Activated CD4-positive, alpha-beta T cell treated with anti-CD3 and anti-CD28 coated beads for 36 hours (primary cell): Measurements from ENCODE around the gene USP22. TPM values are rescaled to one million over a fixed set of nuclear protein-coding genes. Genes with fewer than 3 reads are reported as not detected.
"Not testable (repeated sequence)": the region's sequence is repeated elsewhere in the genome, so short reads cannot be mapped to it uniquely, and the experiment has no call there.

ENCODE experiments used
- ATAC-seq: fragments of 200-7000 bp; cut with Tn5 transposase; one replicate; pipeline ENCODE4 v1.10.0; 2021; ENCODE audit warnings: mild to moderate bottlenecking, moderate library complexity
- CTCF ChIA-PET: fragments of 350-600 bp; sonication (Branson Sonifier 250); formaldehyde crosslinking; loops from one replicate; lab custom pipeline; 2021; ENCODE audit warnings: antibody characterized with exemption; lab: Charles Lee
- POLR2A ChIA-PET: fragments of 350-600 bp; sonication (Branson Sonifier 250); formaldehyde crosslinking; loops from one replicate; lab custom pipeline; 2021; ENCODE audit warnings: antibody characterized with exemption, inconsistent platforms; lab: Charles Lee
- DNase-seq: peaks from one replicate; pipeline ENCODE4 v3.0.0-alpha.2; 2020
- H3K27ac Mint-ChIP-seq: one replicate; pipeline ENCODE4 v1.8.0; 2021; ENCODE audit warnings: mixed read lengths
- H3K27me3 Mint-ChIP-seq: one replicate; pipeline ENCODE4 v1.8.0; 2021; ENCODE audit warnings: mixed read lengths
- H3K36me3 Mint-ChIP-seq: one replicate; pipeline ENCODE4 v1.8.0; 2021; ENCODE audit warnings: low read depth, mixed read lengths
- H3K4me1 Mint-ChIP-seq: one replicate; pipeline ENCODE4 v1.8.0; 2021; ENCODE audit warnings: mixed read lengths
- H3K4me3 Mint-ChIP-seq: one replicate; pipeline ENCODE4 v1.8.0; 2021; ENCODE audit warnings: mild to moderate bottlenecking, moderate library complexity, mixed read lengths
- H3K9me3 Mint-ChIP-seq: one replicate; pipeline ENCODE4 v1.8.0; 2021; ENCODE audit warnings: low read depth, mixed read lengths
- intact Hi-C, 2 experiments: fragments of 100-400 bp; cut with DNase I in 1 of 2; cut with micrococcal nuclease in 1 of 2; formaldehyde crosslinking; loops; one replicate each; pipeline versions ENCODE4 v1.14.2 to v1.15.1; 2022 to 2024; cut with DNase I, micrococcal nuclease
- total RNA-seq, 2 experiments: library from RNA; stranded (reverse); gene quantifications; one replicate each; pipeline ENCODE4 v1.2.3, GENCODE V29; 2021

USP22 gene
- 100 to 1,000 TPM; 148 to 173 TPM for total RNA-seq

DNA sequence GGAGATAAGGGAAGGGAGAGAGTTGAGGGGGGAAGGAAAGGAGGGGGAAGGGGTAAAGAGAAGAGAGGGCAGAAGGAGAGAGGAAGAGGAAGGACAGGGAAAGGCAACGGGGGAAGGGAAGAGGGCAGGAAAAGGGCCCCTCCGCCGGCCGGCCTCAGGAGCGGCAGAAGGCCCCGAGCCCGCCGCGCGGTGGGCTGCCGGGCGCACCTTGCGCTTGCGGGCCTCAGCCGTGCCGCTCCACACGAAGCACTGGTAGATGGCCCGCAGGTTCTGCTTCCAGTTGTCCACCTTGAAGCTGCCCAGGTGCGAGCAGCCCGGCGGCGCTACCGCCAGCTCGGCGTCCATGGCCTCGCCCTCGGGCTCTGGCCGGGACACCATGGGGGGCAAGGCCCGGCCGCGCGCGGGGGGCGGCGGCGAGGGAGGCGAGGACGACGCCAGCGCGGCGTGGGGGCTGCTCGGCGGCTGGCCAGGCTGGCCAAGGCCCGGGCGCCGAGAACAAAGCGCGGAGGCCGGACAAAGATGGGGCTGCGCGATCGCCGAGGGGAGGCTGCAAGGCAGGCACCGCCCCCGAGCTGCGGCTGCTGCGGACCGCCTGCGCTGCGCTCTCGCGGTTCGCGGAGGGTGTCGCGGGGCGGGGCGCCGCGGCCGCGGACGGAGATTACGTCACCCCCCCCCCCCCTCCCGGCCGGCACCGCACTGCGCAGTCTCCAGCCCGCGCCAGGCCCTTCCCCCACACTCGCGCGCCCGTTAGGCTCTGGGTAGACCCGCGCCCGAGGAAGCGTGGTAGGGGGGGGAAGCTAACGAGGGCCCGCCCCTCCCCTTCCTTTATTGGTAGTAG lies at the start of gene USP22:
USP22 (minus strand) TSS at position 554 of the 838 bp plus-strand sequence; CDS start at position 378, 176 bp downstream.
- CTCF ChIA-PET: interaction anchor here (0.6 to 2.4 kb wide), 13 partner anchors 8 to 233 kb away, joined by 3 to 26 read pairs (median 6); no protein-coding TSS in a partner anchor
- Mint-ChIP-seq H3K27me3 (no peaks in the 10 kb centered on the region), H3K27ac (peak within 1 kb of the TSS; percentile 97), H3K36me3 (peaks cover 17% of the 10 kb centered on the region), H3K4me3 (peak within 1 kb of the TSS; percentile 99), H3K9me3 (no peaks in the 10 kb centered on the region), H3K4me1 (peaks cover 26% of the 10 kb centered on the region)
- peak; percentile 98 for DNase-seq
- peak; percentile 52 for ATAC-seq
- intact Hi-C loops: loop anchor here (1.0 to 5.0 kb wide), 12 partner anchors 8 to 1066 kb away; partner anchors contain the start of genes TMEM11 (in 2 of the 2), AKAP10 (in 1 of the 2) and DHRS7B (in 1 of the 2)
- POLR2A ChIA-PET: interaction anchor here (0.6 to 2.1 kb wide), 11 partner anchors 8 to 244 kb away, joined by 3 to 16 read pairs (median 3); no protein-coding TSS in a partner anchor

DNA sequence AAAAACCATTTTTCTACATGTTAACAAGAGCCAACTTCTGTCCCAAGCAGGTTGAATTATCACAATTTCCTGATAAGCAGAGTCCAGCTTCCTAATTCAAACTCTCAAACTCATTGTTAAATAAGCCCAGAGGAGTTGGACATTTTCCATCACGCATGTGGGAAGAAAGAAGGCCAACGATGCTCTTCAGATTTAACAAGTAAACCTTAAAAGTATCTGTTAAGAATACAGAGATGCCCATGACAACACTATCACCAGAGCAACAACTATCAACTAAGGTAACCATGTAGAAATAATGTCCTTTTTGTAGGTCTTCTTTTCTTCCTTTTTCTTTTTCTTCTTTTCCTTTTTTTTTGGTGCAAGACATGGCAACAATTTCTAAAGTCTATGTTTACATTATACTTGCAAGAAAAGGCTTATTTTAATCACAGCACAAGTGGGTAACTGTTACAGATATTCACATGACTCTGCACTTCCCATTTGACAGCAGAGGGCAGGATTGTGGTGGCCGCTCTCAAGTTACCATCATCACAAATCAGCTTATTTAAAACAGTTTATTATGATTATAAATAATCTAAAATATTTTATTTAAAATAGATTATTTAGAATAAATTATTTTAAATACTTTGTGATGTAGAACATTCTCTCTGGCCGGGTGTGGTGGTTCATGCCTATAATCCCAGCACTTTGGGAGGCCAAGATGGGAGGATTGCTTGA lies 48.2 kb upstream of the USP22 start:
- CTCF ChIA-PET: interaction anchor here (1.0 kb wide), 1 partner anchor 29 kb away, joined by 4 read pairs; no protein-coding TSS in a partner anchor
- POLR2A ChIA-PET: no interaction called here
- H3K4me1 Mint-ChIP-seq: no peaks in the 10 kb centered on the region

DNA sequence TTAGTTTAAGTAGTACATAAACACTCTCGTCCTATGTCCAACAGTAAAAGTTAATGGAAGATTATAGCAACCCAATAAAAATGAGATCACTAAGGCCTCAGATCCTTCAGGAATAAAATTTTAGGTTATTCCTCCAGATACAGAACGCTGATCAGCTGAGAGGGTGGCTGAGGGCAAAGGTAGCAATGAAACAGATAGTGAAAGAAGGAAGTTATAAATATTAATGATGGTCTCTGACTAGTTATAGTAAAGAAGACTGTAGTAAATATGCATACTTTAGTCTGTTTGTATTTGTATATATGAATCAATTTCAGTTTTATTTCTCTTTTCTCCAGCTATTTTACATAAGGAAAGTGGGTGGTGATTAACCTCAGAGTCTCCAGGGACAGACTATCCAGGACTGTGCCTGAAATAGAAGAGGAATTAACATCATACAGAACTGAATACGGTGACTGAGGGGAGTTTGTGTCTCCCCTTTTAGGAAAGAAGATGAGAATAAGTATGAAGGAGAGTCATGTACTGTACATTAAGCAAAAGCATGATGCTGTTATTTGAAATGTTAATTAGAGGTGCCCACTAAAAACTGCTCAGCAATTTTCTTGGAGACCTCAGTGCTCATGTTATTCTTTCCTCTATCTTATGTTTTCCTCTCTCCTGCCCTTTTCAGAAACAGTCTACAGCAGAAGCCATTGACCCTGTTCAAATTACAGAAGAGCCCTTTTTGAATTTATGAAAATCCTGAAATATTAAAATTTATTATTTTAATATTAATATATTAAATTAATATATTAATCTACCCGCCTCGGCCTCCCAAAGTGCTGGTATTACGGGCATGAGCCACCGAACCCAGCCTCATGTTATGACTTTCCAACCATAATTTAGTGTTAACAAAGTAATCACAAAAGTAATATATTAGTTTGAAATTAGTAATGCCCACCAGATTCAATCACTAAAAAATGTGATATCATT lies 47.4 kb upstream of the USP22 start:
- Mint-ChIP-seq H3K36me3 (no peaks in the 10 kb centered on the region), H3K4me1 (no peaks in the 10 kb centered on the region), H3K27me3 (peaks cover 2% of the 10 kb centered on the region), H3K9me3 (no peaks in the 10 kb centered on the region), H3K4me3 (no peak overlapping the region), H3K27ac (no peak overlapping the region)
- intact Hi-C loops: no loop called here
- DNase-seq (no peak), ATAC-seq (no peak)
- ChIA-PET CTCF (interaction anchor here (0.8 kb wide), 1 partner anchor 9 kb away, joined by 5 read pairs; no protein-coding TSS in a partner anchor), POLR2A (no interaction called here)

More for the DNA sequence above, 48.2 kb upstream of the USP22 start:
- Mint-ChIP-seq H3K27me3 (peaks cover 2% of the 10 kb centered on the region), H3K9me3 (no peaks in the 10 kb centered on the region), H3K4me3 (no peak overlapping the region), H3K27ac (no peak overlapping the region), H3K36me3 (no peaks in the 10 kb centered on the region)
- no peak for ATAC-seq
- DNase-seq: no peak
- intact Hi-C loops: no loop called here

- ChIA-PET CTCF (no interaction called here), POLR2A (no interaction called here)
- Mint-ChIP-seq H3K4me1 (no peaks in the 10 kb centered on the region), H3K36me3 (no peaks in the 10 kb centered on the region), H3K4me3 (no peak overlapping the region), H3K27ac (no peak overlapping the region), H3K9me3 (no peaks in the 10 kb centered on the region), H3K27me3 (peaks cover 2% of the 10 kb centered on the region)
- DNase-seq (no peak), ATAC-seq (peak; percentile 47)
- intact Hi-C loops: no loop called here
These were observed 46.3 kb upstream of the USP22 start for GRCh38 chr17:21089145-21089544.

DNA sequence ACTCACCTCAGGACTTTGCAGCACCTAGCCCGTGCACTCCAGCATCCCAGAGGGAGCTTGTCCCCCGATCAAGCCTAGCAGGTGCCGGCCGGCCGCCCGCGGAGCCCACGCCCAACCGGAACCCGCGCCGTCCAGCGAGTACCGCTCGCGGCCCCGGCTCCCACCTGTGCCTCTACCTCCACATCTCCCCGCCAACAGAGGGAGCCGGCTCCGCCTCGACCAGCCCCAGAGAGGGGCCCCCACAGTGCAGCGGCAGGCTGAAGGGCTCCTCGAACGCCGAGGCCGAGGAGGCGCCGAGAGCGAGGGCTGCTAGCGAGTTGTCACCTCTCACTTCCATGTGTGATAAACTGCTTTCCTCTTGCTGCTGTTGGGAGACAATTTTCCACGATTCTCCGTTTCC lies 42.9 kb upstream of the USP22 start:
- Mint-ChIP-seq H3K4me3 (no peak overlapping the region), H3K27me3 (peaks cover 6% of the 10 kb centered on the region), H3K36me3 (no peaks in the 10 kb centered on the region), H3K9me3 (no peaks in the 10 kb centered on the region), H3K27ac (no peak overlapping the region), H3K4me1 (no peaks in the 10 kb centered on the region)
- ATAC-seq: no peak
- no peak for DNase-seq
- ChIA-PET POLR2A (no interaction called here), CTCF (interaction anchor here (0.9 kb wide), 1 partner anchor 14 kb away, joined by 3 read pairs; no protein-coding TSS in a partner anchor)
- intact Hi-C loops: no loop called here

DNA sequence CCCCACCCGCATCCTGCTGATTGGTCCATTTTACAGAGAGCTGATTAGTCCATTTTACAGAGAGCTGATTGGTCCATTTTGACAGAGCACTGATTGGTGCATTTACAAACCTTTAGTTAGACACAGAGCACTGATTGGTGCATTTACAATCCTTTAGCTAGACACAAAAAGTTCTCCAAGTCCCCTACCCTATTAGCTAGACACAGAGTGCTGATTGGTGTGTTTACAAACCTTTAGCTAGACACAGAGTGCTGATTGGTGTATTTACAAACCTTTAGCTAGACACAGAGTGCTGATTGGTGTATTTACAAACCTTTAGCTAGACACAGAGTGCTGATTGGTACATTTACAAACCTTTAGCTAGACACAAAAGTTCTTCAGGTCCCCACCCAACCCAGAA lies 42.5 kb upstream of the USP22 start:
- POLR2A ChIA-PET, intact Hi-C loops, ATAC-seq, DNase-seq, H3K27ac Mint-ChIP-seq, H3K9me3 Mint-ChIP-seq, H3K4me3 Mint-ChIP-seq, H3K27me3 Mint-ChIP-seq, H3K4me1 Mint-ChIP-seq, H3K36me3 Mint-ChIP-seq: not testable (repeated sequence)
- CTCF ChIA-PET: interaction anchor here (0.7 to 0.9 kb wide), 2 partner anchors 14 to 64 kb away, joined by 3 read pairs; no protein-coding TSS in a partner anchor

DNA sequence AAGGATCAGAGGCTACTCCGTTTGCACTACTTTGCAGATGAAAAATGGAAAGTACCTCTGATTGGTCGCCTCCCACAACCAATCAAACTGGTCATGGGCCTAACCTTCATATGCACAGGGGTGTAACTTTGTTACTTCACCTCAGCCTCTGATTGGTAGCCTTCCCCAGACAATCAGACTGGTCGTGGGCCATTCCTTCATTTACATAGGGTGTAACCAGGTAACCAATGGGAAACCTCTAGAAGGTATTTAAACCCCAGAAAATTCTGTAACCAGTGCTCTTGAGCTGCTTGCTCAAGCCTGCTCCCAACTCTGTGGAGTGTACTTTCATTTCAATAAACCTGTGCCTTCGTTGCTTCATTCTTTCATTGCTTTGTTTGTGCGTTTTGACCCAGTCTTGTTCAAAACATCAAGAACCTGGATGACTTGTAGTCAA lies 39.2 kb upstream of the USP22 start:
- H3K27me3 Mint-ChIP-seq: peaks cover 8% of the 10 kb centered on the region
- H3K27ac Mint-ChIP-seq: no peak overlapping the region
- no peaks in the 10 kb centered on the region for H3K36me3 Mint-ChIP-seq
- ATAC-seq: no peak
- no peak for DNase-seq
- H3K4me1 Mint-ChIP-seq: no peaks in the 10 kb centered on the region
- no peaks in the 10 kb centered on the region for H3K9me3 Mint-ChIP-seq
- ChIA-PET CTCF (no interaction called here), POLR2A (no interaction called here)
- no peak overlapping the region for H3K4me3 Mint-ChIP-seq
- intact Hi-C loops: no loop called here

DNA sequence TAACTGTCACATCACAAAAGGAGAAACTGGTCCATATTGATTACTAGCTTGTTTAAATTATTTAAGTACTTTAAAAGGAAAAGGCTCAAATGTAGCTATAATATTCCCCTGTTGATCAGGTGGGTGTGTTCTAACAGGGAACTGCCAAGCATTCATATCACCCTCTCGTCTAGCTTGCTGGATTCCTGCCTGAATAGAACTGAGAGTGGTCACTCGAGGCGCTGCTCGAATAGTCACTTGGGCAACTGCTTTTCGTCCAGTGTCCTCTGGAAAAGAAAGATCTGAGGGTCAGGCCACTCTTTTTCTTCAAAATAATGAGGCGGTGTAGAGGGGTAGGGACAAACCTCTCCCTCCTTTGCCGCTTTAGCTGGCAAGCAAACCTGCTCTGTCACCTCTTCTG lies 36.4 kb upstream of the USP22 start:
- no peaks in the 10 kb centered on the region for H3K9me3 Mint-ChIP-seq
- DNase-seq: no peak
- no peak overlapping the region for H3K4me3 Mint-ChIP-seq
- peaks cover 8% of the 10 kb centered on the region for H3K27me3 Mint-ChIP-seq
- intact Hi-C loops: no loop called here
- H3K27ac Mint-ChIP-seq: no peak overlapping the region
- H3K36me3 Mint-ChIP-seq: no peaks in the 10 kb centered on the region
- no peaks in the 10 kb centered on the region for H3K4me1 Mint-ChIP-seq
- ChIA-PET POLR2A (no interaction called here), CTCF (interaction anchor here (1.0 to 1.4 kb wide), 3 partner anchors 20 to 40 kb away, joined by 3 read pairs; no protein-coding TSS in a partner anchor)
- ATAC-seq: no peak

DNA sequence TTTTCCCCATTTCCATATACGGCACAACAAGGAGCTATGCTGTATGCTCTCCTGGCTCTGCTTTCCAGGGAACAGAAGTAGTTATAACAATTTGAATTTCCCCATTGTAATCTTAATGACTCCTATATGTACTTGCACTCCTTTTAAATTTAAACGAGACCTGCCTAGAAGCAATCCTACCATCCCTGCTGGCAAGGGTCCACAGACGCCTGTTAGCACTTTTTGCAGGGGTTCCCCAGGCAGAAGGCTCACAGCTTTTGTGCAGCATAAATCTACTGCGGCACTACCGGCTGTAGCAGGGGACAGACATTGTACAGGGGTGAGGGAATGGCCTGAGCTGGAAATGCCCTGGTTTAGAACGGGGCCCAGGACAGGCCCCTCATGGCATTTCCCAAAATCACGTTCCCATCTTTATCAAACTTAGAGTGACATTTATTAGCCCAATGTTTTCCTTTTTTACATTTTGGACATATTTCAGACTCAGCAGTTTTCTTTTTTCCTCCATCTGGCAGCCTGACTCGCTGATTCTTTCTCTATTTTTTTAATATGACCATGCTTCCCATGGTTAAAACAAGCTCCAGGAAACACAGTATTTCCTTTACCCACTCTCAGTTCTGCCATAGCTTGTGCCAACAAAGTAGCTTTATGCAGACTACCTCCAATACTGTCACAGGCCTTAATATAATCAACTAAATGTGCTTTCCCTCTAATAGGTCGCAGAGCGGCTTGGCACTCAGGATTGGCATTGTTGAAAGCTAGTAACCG lies 35.4 kb upstream of the USP22 start:
- no peaks in the 10 kb centered on the region for H3K9me3 Mint-ChIP-seq
- H3K27me3 Mint-ChIP-seq: peaks cover 8% of the 10 kb centered on the region
- intact Hi-C loops: no loop called here
- ATAC-seq: no peak
- H3K36me3 Mint-ChIP-seq: no peaks in the 10 kb centered on the region
- H3K4me3 Mint-ChIP-seq: no peak overlapping the region
- DNase-seq: no peak
- ChIA-PET POLR2A (no interaction called here), CTCF (interaction anchor here (1.4 kb wide), 2 partner anchors 31 to 41 kb away, joined by 3 read pairs; no protein-coding TSS in a partner anchor)
- no peak overlapping the region for H3K27ac Mint-ChIP-seq
- no peaks in the 10 kb centered on the region for H3K4me1 Mint-ChIP-seq

GRCh38 chr17:21077281-21077680 lies 34.5 kb upstream of the USP22 start:
- intact Hi-C loops: no loop called here
- ChIA-PET POLR2A (no interaction called here), CTCF (no interaction called here)
- DNase-seq (no peak), ATAC-seq (no peak)
- no peaks in the 10 kb centered on the region for H3K36me3 Mint-ChIP-seq
- no peak overlapping the region for H3K27ac Mint-ChIP-seq
- peaks cover 8% of the 10 kb centered on the region for H3K27me3 Mint-ChIP-seq
- H3K4me1 Mint-ChIP-seq: no peaks in the 10 kb centered on the region
- H3K9me3 Mint-ChIP-seq: no peaks in the 10 kb centered on the region
- no peak overlapping the region for H3K4me3 Mint-ChIP-seq
